Activated T-helper 17 cell treated with anti-CD3 and anti-CD28 coated beads, Interleukin-2, amount 50 U/mL, for 72 hours (primary cell): ENCODE measurements around the gene EI24. TPM values are rescaled to one million over a fixed set of nuclear protein-coding genes. Genes with fewer than 3 reads are reported as not detected.
A peak's percentile ranks its signal among the peaks of the same experiment; 100 is the strongest.

ENCODE experiments used
- ATAC-seq: fragments of 150-1000 bp; cut with Tn5 transposase; replicated peaks from 2 replicates; pipeline ENCODE4 v1.10.0; 2021; ENCODE audit warnings: mild to moderate bottlenecking, moderate library complexity
- H3K27ac Mint-ChIP-seq: one replicate; pipeline ENCODE4 v1.8.0; 2022; ENCODE audit warnings: mixed read lengths
- H3K27me3 Mint-ChIP-seq: one replicate; pipeline ENCODE4 v1.8.0; 2022; ENCODE audit warnings: mixed read lengths
- H3K36me3 Mint-ChIP-seq: one replicate; pipeline ENCODE4 v1.8.0; 2022; ENCODE audit warnings: low read depth, mild to moderate bottlenecking, mixed read lengths
- H3K4me1 Mint-ChIP-seq: one replicate; pipeline ENCODE4 v1.8.0; 2022; ENCODE audit warnings: mixed read lengths
- H3K4me3 Mint-ChIP-seq: one replicate; pipeline ENCODE4 v1.8.0; 2022; ENCODE audit warnings: mild to moderate bottlenecking, mixed read lengths
- H3K9me3 Mint-ChIP-seq: one replicate; pipeline ENCODE4 v1.8.0; 2022; ENCODE audit warnings: mixed read lengths
- total RNA-seq, 2 donors: library from RNA; stranded (reverse); gene quantifications; one replicate each; pipeline ENCODE4 v1.2.3, GENCODE V29; 2022

EI24 gene
- total RNA-seq, 2 donors from 2014 or later = 17.0 to 40.5 TPM

DNA sequence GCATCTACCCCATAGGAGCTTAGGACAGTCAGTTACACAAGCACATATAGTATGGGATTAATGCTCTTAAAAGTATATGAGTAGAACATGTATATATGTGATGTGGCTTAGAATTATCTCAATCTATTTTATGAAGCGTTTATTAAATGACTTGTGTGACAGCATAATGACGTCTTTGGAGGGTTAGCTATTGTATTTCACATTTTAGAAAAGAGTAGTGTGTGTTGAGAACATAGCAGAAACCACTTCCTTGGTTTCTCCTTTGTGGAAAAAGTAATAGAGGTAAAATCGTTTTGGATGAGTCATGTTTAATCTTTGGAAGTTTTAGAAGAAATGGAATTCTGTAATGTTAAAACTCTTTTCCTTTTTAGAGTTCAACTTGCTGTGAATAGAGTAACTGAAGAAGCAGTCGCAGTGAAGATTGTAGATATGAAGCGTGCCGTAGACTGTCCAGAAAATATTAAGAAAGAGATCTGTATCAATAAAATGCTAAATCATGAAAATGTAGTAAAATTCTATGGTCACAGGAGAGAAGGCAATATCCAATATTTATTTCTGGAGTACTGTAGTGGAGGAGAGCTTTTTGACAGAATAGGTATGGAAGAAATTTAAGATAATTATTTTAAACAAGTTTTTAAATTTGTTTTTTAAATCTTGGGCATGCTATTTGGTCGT is 58.1 kb downstream of the EI24 start:
- peaks cover 77% of the 10 kb centered on the region for H3K36me3 Mint-ChIP-seq

More for the DNA sequence above, 58.1 kb downstream of the EI24 start:
- no peak for ATAC-seq
- H3K4me3 Mint-ChIP-seq = peak overlapping the region; percentile 91
- H3K9me3 Mint-ChIP-seq = no peaks in the 10 kb centered on the region
- H3K27ac Mint-ChIP-seq = peak overlapping the region; percentile 96
- peaks cover 14% of the 10 kb centered on the region for H3K4me1 Mint-ChIP-seq
- H3K27me3 Mint-ChIP-seq = no peaks in the 10 kb centered on the region

Other genes with a start within 250 kb of the EI24 start
- gene FEZ1, start 73.2 kb upstream of the EI24 start, total RNA-seq = 1 to 10 TPM; 2.4 to 3.3 TPM
- gene STT3A, start 23.4 kb downstream of the EI24 start, total RNA-seq = 100 to 1,000 TPM; 133 to 146 TPM
- 100 to 1,000 TPM in 1 of 2 donors, 10 to 100 TPM in 1; 96.0 to 147 TPM for gene CHEK1, start 55.7 kb downstream of the EI24 start, total RNA-seq
- gene ACRV1, start 111.4 kb downstream of the EI24 start, total RNA-seq = not detected
- gene PATE1, start 176.8 kb downstream of the EI24 start, total RNA-seq = not detected
- not detected for gene PATE2, start 209.4 kb downstream of the EI24 start, total RNA-seq
- not detected for gene PATE3, start 218.7 kb downstream of the EI24 start, total RNA-seq